HEK293 (cell line): ENCODE measurements around the gene PUDP.

ENCODE experiments used
- CTCF ChIA-PET: fragments of 350-600 bp; formaldehyde crosslinking; extraction: SDS; loops from one replicate; lab custom pipeline; 2021; ENCODE audit warnings: antibody characterized with exemption; lab: Yijun Ruan, JAX
- POLR2A ChIA-PET: fragments of 300-600 bp; formaldehyde crosslinking; extraction: SDS; loops from one replicate; lab custom pipeline; 2020; ENCODE audit warnings: antibody characterized with exemption, inconsistent platforms; lab: Yijun Ruan, JAX
- H3K27ac ChIP-seq: fragments of 200-500 bp; sonication (Bioruptor generic); 2 replicates; pipeline ENCODE4 v1.5.1; 2014; ENCODE audit warnings: low read depth, low read length, control low read depth, inconsistent platforms; ENCODE audit errors: extremely low read depth
- H3K36me3 ChIP-seq, 2 experiments: fragments of 200-500 bp in 1 of 2; sonication (Bioruptor generic) in 1 of 2; 1 replicate in 1 of 2; 2 replicates in 1 of 2; pipeline ENCODE4 v1.5.1; 2014 to 2017; ENCODE audit warnings: inconsistent platforms in 2 of 2, low read length in 2 of 2; ENCODE audit not compliant: control insufficient read depth in 2 of 2, insufficient read depth in 1 of 2
- H3K4me1 ChIP-seq: fragments of 200-500 bp; sonication (Bioruptor generic); 2 replicates; pipeline ENCODE4 v1.5.1; 2014; ENCODE audit warnings: mild to moderate bottlenecking, low read length, inconsistent platforms; ENCODE audit not compliant: control insufficient read depth, insufficient read depth
- H3K4me3 ChIP-seq: 2 replicates; pipeline ENCODE4 v1.5.1; 2011; ENCODE audit warnings: low read depth, mild to moderate bottlenecking, control low read depth, low read length, moderate library complexity
- H3K9me3 ChIP-seq: fragments of 200-500 bp; sonication (Bioruptor generic); 2 replicates; pipeline ENCODE4 v1.5.1; 2014; ENCODE audit warnings: low read depth, low read length, inconsistent platforms; ENCODE audit not compliant: control insufficient read depth, insufficient read depth
- CTCF ChIP-seq: fragments of 450-650 bp; formaldehyde crosslinking; IDR thresholded peaks from 2 replicates; pipeline ENCODE4 v1.5.1; 2016; ENCODE audit warnings: missing biosample characterization, missing genetic modification characterization
- EGR2 ChIP-seq: fragments of 450-650 bp; formaldehyde crosslinking; IDR thresholded peaks from 2 replicates; pipeline ENCODE4 v1.5.1; 2016; ENCODE audit warnings: low read depth, missing biosample characterization, missing genetic modification characterization
- KLF8 ChIP-seq: fragments of 450-650 bp; formaldehyde crosslinking; IDR thresholded peaks from 2 replicates; pipeline ENCODE4 v1.5.1; 2016; ENCODE audit warnings: missing biosample characterization, missing genetic modification characterization
- PATZ1 ChIP-seq: fragments of 450-650 bp; formaldehyde crosslinking; IDR thresholded peaks from 2 replicates; pipeline ENCODE4 v1.5.1; 2016; ENCODE audit warnings: missing biosample characterization, missing genetic modification characterization
- PBX3 ChIP-seq: sonication (generic); formaldehyde crosslinking; IDR thresholded peaks from 2 replicates; pipeline ENCODE4 v1.8.1; 2022; ENCODE audit warnings: mild to moderate bottlenecking, moderate library complexity, missing genetic modification reagents
- REPIN1 ChIP-seq: fragments of 450-650 bp; formaldehyde crosslinking; IDR thresholded peaks from 2 replicates; pipeline ENCODE4 v1.5.1; 2017; ENCODE audit warnings: missing biosample characterization, missing genetic modification characterization, low read depth
- REST ChIP-seq: fragments of 450-650 bp; formaldehyde crosslinking; IDR thresholded peaks from 2 replicates; pipeline ENCODE4 v1.5.1; 2016; ENCODE audit warnings: missing biosample characterization, missing genetic modification characterization
- YY1 ChIP-seq: fragments of 450-650 bp; formaldehyde crosslinking; IDR thresholded peaks from 2 replicates; pipeline ENCODE4 v1.5.1; 2018; ENCODE audit warnings: missing biosample characterization, missing genetic modification characterization
- ZBTB20 ChIP-seq: fragments of 450-650 bp; formaldehyde crosslinking; IDR thresholded peaks from 2 replicates; pipeline ENCODE4 v1.5.1; 2016; ENCODE audit warnings: missing biosample characterization, missing genetic modification characterization
- ZEB2 ChIP-seq: fragments of 450-650 bp; formaldehyde crosslinking; IDR thresholded peaks from 2 replicates; pipeline ENCODE4 v1.5.1; 2016; ENCODE audit warnings: missing biosample characterization, missing genetic modification characterization
- ZFHX2 ChIP-seq: fragments of 450-650 bp; formaldehyde crosslinking; conservative IDR thresholded peaks from 2 replicates; pipeline ENCODE4 v1.5.1; 2016; ENCODE audit warnings: missing biosample characterization, missing genetic modification characterization
- ZIC2 ChIP-seq: fragments of 450-650 bp; formaldehyde crosslinking; IDR thresholded peaks from 2 replicates; pipeline ENCODE4 v1.5.1; 2016; ENCODE audit warnings: missing biosample characterization, missing genetic modification characterization
- ZNF398 ChIP-seq: fragments of 450-650 bp; formaldehyde crosslinking; IDR thresholded peaks from 2 replicates; pipeline ENCODE4 v1.5.1; 2017; ENCODE audit warnings: missing biosample characterization, missing genetic modification characterization
- ZNF521 ChIP-seq: fragments of 450-650 bp; formaldehyde crosslinking; IDR thresholded peaks from 2 replicates; pipeline ENCODE4 v1.5.1; 2017; ENCODE audit warnings: missing biosample characterization, mild to moderate bottlenecking, missing genetic modification characterization
- ZNF747 ChIP-seq: fragments of 450-650 bp; formaldehyde crosslinking; IDR thresholded peaks from 2 replicates; pipeline ENCODE4 v1.5.1; 2016; ENCODE audit warnings: missing biosample characterization, missing genetic modification characterization
- ZNF776 ChIP-seq: fragments of 450-650 bp; formaldehyde crosslinking; IDR thresholded peaks from 2 replicates; pipeline ENCODE4 v1.5.0; 2017; ENCODE audit warnings: missing biosample characterization, missing genetic modification characterization, borderline replicate concordance

Gene PUDP

GRCh38 chrX:7159149-7159861 is 11.4 kb upstream of the PUDP start:
- H3K27ac ChIP-seq = no peak overlapping the region
- POLR2A ChIA-PET = no interaction called here
- H3K9me3 ChIP-seq = no peaks in the 10 kb centered on the region
- no peaks in the 10 kb centered on the region for H3K36me3 ChIP-seq
- no peaks in the 10 kb centered on the region for H3K4me1 ChIP-seq
- no peak overlapping the region for H3K4me3 ChIP-seq
- CTCF ChIA-PET = no interaction called here
- TF ChIP-seq ZIC2 = peak; percentile 45
- TF ChIP-seq CTCF (tag by site-specific recombination) = no peak
- TF ChIP-seq, all 188 proteins: peak for 1

- CTCF ChIA-PET = no interaction called here
- POLR2A ChIA-PET = no interaction called here
- Histone ChIP-seq H3K4me1 (no peaks in the 10 kb centered on the region), H3K27ac (no peak overlapping the region), H3K36me3 (no peaks in the 10 kb centered on the region)
- peak; percentile 69 for TF ChIP-seq REST (tag by site-specific recombination)
- TF ChIP-seq ZNF747 (tag by site-specific recombination) = no peak
- TF ChIP-seq PATZ1 (tag by site-specific recombination) = no peak
- TF ChIP-seq, all 188 proteins: peak for 1
- Histone ChIP-seq H3K4me3 (no peak overlapping the region), H3K9me3 (no peaks in the 10 kb centered on the region)
Observed at GRCh38 chrX:7158468-7158990, 10.6 kb upstream of the PUDP start.

GRCh38 chrX:7156879-7157278 is 8.9 kb upstream of the PUDP start:
- no peak overlapping the region for H3K27ac ChIP-seq
- CTCF ChIA-PET = no interaction called here

More at GRCh38 chrX:7156879-7157278, 8.9 kb upstream of the PUDP start:
- Histone ChIP-seq H3K4me3 (no peak overlapping the region), H3K9me3 (no peaks in the 10 kb centered on the region), H3K36me3 (no peaks in the 10 kb centered on the region)
- no peak for TF ChIP-seq ZNF747 (tag by site-specific recombination)
- no peak for TF ChIP-seq KLF8 (tag by site-specific recombination)
- no peak for TF ChIP-seq ZNF521
- TF ChIP-seq ZEB2 (tag by site-specific recombination) = no peak
- TF ChIP-seq REPIN1 (tag by site-specific recombination) = no peak
- no peak for TF ChIP-seq PBX3 (CRISPR knock-in tag)
- no peak for TF ChIP-seq ZBTB20
- TF ChIP-seq EGR2 (tag by site-specific recombination) = no peak
- no peak for TF ChIP-seq ZNF398 (tag by site-specific recombination)
- TF ChIP-seq YY1 = no peak
- TF ChIP-seq ZNF776 (tag by site-specific recombination) = no peak
- no peak for TF ChIP-seq ZFHX2 (tag by site-specific recombination)
- TF ChIP-seq, all 188 proteins: peak for 0
- POLR2A ChIA-PET = no interaction called here
- no peaks in the 10 kb centered on the region for H3K4me1 ChIP-seq
